Measurements from ENCODE around the gene TMEM203. TPM values are rescaled to one million over a fixed set of nuclear protein-coding genes. Genes with fewer than 3 reads are reported as not detected.

The TMEM203 gene
- total RNA-seq, 1 experiment from 2014 or later, result 50.6 TPM

GRCh38 chr9:137174722-137175293 lies 30.6 kb downstream of the TMEM203 start (continued):
- TF ChIP-seq ZNF281 (CRISPR knock-in tag; IDR thresholded peaks at IDR 0.05) (no peak), MAX (CRISPR knock-in tag; IDR thresholded peaks at IDR 0.05) (no peak), STAT6 (CRISPR knock-in tag; conservative IDR thresholded peaks at IDR 0.05; ENCODE audit: low read depth) (no peak), FOXP1 (CRISPR knock-in tag; IDR thresholded peaks at IDR 0.05; ENCODE audit: borderline replicate concordance) (no peak), ZMAT4 (CRISPR knock-in tag; IDR thresholded peaks at IDR 0.05) (no peak), ZNF671 (CRISPR knock-in tag; IDR thresholded peaks at IDR 0.05) (no peak)

GRCh38 chr9:137173796-137174664 lies 31.4 kb downstream of the TMEM203 start:
- TF ChIP-seq ELF4 (CRISPR knock-in tag; IDR thresholded peaks at IDR 0.05; ENCODE audit: low read depth), result no peak
- 0 out of 2 replicates have a peak, but pooled peaks have one; percentile 35 for TF ChIP-seq RELA (CRISPR knock-in tag; IDR thresholded peaks at IDR 0.05; ENCODE audit: borderline replicate concordance)
- Mint-ChIP-seq H3K36me3 (no peaks in the 10 kb centered on the region), H3K4me1 (peaks cover 6% of the 10 kb centered on the region), H3K27ac (no peak overlapping the region), H3K27me3 (ENCODE audit: low read depth) (peaks cover 22% of the 10 kb centered on the region), H3K4me3 (no peak overlapping the region), H3K9me3 (no peaks in the 10 kb centered on the region)
- ATAC-seq, result no peak
- ChIA-PET POLR2A (interaction anchor here (0.7 to 1.8 kb wide), 3 partner anchors 12 to 61 kb away, joined by 3 to 6 read pairs (median 3); no protein-coding TSS in a partner anchor), CTCF (interaction anchor here (0.8 to 3.6 kb wide), 26 partner anchors 12 to 152 kb away, joined by 3 to 40 read pairs (median 10); partner anchors contain the start of genes ABCA2, ANAPC2, CYSRT1 and GRIN1)
- DNase-seq (ENCODE audit: low spot score), result no peak

GRCh38 chr9:137172901-137173795 lies 32.3 kb downstream of the TMEM203 start:
- Mint-ChIP-seq H3K27me3 (ENCODE audit: low read depth) (peaks cover 28% of the 10 kb centered on the region), H3K36me3 (no peaks in the 10 kb centered on the region), H3K9me3 (no peaks in the 10 kb centered on the region), H3K27ac (no peak overlapping the region), H3K4me3 (no peak overlapping the region), H3K4me1 (peaks cover 6% of the 10 kb centered on the region)
- ATAC-seq, result no peak
- ChIA-PET CTCF (interaction anchor here (0.6 to 1.8 kb wide), 4 partner anchors 16 to 113 kb away, joined by 3 to 6 read pairs (median 4); no protein-coding TSS in a partner anchor), POLR2A (no interaction called here)
- DNase-seq (ENCODE audit: low spot score), result no peak
- TF ChIP-seq E2F1 (CRISPR knock-in tag; IDR thresholded peaks at IDR 0.05), result no peak
- no peak for TF ChIP-seq ZNF219 (CRISPR knock-in tag; IDR thresholded peaks at IDR 0.05; ENCODE audit: borderline replicate concordance)
- TF ChIP-seq E2F4 (CRISPR knock-in tag; IDR thresholded peaks at IDR 0.05; ENCODE audit: borderline replicate concordance, low read depth), result no peak
- no peak for TF ChIP-seq NFE2L1 (CRISPR knock-in tag; IDR thresholded peaks at IDR 0.05)
- TF ChIP-seq RORB (CRISPR knock-in tag; IDR thresholded peaks at IDR 0.05), result no peak
- no peak for TF ChIP-seq ZNF232 (CRISPR knock-in tag; IDR thresholded peaks at IDR 0.05)
- no peak for TF ChIP-seq NFATC4 (CRISPR knock-in tag; IDR thresholded peaks at IDR 0.05)
- TF ChIP-seq MAX (CRISPR knock-in tag; IDR thresholded peaks at IDR 0.05), result no peak

Measured in WTC11 (cell line).